K562 (cell line): Measurements from ENCODE around the gene STS. TPM values are rescaled to one million over a fixed set of nuclear protein-coding genes. Genes with fewer than 3 reads are reported as not detected.

Experiments used
- ATAC-seq: fragments of 200-7000 bp; cut with Tn5 transposase; 3 replicates; pipeline ENCODE4 v1.9.1; 2020; ENCODE audit warnings: moderate library complexity
- BruUV-seq: library from RNA; stranded (reverse); fragments of 400-500 nt; replicated peaks from 2 replicates; lab custom pipeline; 2021; lab: Mats Ljungman, UMichigan
- CTCF ChIA-PET: fragments of 300-600 bp; formaldehyde crosslinking; extraction: SDS; loops from one replicate; lab custom pipeline; 2021; ENCODE audit warnings: low intra/inter-chr PET ratio; lab: Yijun Ruan, JAX
- POLR2A ChIA-PET: fragments of 300-600, 350-650 bp; sonication (Branson Sonifier 250); formaldehyde crosslinking; extraction: SDS; loops from one replicate; lab custom pipeline; 2021; ENCODE audit warnings: antibody characterized with exemption, inconsistent platforms; lab: Yijun Ruan, JAX
- DNase-seq, 4 experiments: peaks; one replicate each; pipeline versions ENCODE4 v3.0.0 to v3.0.0-alpha.2; 2011 to 2018; ENCODE audit warnings: low spot score in 3 of 4, mixed read lengths in 3 of 4; ENCODE audit errors: extremely low read depth in 1 of 4
- FAIRE-seq: peaks from 2 replicates; lab custom pipeline; 2011; peaks lifted over from hg19 to GRCh38; lab: Jason Lieb, UNC
- H2AFZ ChIP-seq: 2 replicates; pipeline ENCODE4 v1.6.0; 2011; ENCODE audit warnings: low read depth, low read length, control low read depth, inconsistent platforms
- H3K27ac ChIP-seq: fragments of 200-600 bp; 3 replicates; pipeline ENCODE4 v1.8.0; 2011; ENCODE audit warnings: low read depth, mild to moderate bottlenecking, control low read depth, inconsistent platforms, low read length, moderate library complexity, mixed read lengths; ENCODE audit errors: extremely low read depth
- H3K27me3 ChIP-seq, 2 experiments: fragments of 300-600 bp in 1 of 2; 2 replicates in 1 of 2; 3 replicates in 1 of 2; pipeline versions ENCODE4 v1.6.0 to v1.8.0; 2011; ENCODE audit warnings: inconsistent platforms in 2 of 2, low read length in 2 of 2, mild to moderate bottlenecking in 1 of 2, mixed read lengths in 1 of 2, moderate library complexity in 1 of 2; ENCODE audit not compliant: control insufficient read depth in 2 of 2, insufficient read depth in 2 of 2
- H3K36me3 ChIP-seq: fragments of 300-600 bp; 3 replicates; pipeline ENCODE4 v1.8.0; 2011; ENCODE audit warnings: mild to moderate bottlenecking, low read length, inconsistent platforms; ENCODE audit not compliant: control insufficient read depth, insufficient read depth
- H3K4me1 ChIP-seq, 2 experiments: fragments of 200-600 bp in 1 of 2; replicated peaks in 1 of 2; 2 replicates in 1 of 2; 3 replicates in 1 of 2; pipeline versions ENCODE4 v1.5.1 to v1.8.0; 2011; ENCODE audit warnings: inconsistent platforms in 2 of 2, low read length in 2 of 2, mild to moderate bottlenecking in 1 of 2, mixed read lengths in 1 of 2, moderate library complexity in 1 of 2; ENCODE audit not compliant: control insufficient read depth in 2 of 2, insufficient read depth in 2 of 2
- H3K4me2 ChIP-seq: 2 replicates; pipeline ENCODE4 v1.6.1; 2011; ENCODE audit warnings: low read length, control low read depth, inconsistent platforms, mixed read lengths; ENCODE audit not compliant: insufficient read depth
- H3K4me3 ChIP-seq: fragments of 200-600 bp; sonication (generic), shearing (Covaris generic); 2 replicates; pipeline ENCODE4 v1.5.1; 2016; ENCODE audit warnings: control low read depth, inconsistent platforms
- H3K79me2 ChIP-seq: fragments of 200-600 bp; 3 replicates; pipeline ENCODE4 v1.8.0; 2011; ENCODE audit warnings: low read length, inconsistent platforms; ENCODE audit not compliant: control insufficient read depth, insufficient read depth
- H3K9ac ChIP-seq, 2 experiments: 2 replicates each; pipeline versions ENCODE4 v1.6.0 to v1.6.1; 2011; ENCODE audit warnings: low read depth in 2 of 2, low read length in 2 of 2, control low read depth in 1 of 2, inconsistent platforms in 1 of 2, mild to moderate bottlenecking in 1 of 2, mixed read lengths in 1 of 2; ENCODE audit not compliant: insufficient read depth in 1 of 2
- H3K9me1 ChIP-seq: one replicate; pipeline ENCODE4 v1.6.0; 2011; ENCODE audit warnings: inconsistent platforms, mild to moderate bottlenecking, low read length, moderate library complexity; ENCODE audit not compliant: control insufficient read depth, insufficient read depth
- H3K9me3 ChIP-seq: replicated peaks from 2 replicates; pipeline ENCODE4 v1.5.1; 2011; ENCODE audit warnings: low read depth, low read length, inconsistent platforms; ENCODE audit not compliant: control insufficient read depth, insufficient read depth
- H4K20me1 ChIP-seq: replicated peaks from 2 replicates; pipeline ENCODE4 v1.6.1; 2011; ENCODE audit warnings: low read length, inconsistent platforms, mixed read lengths; ENCODE audit not compliant: control insufficient read depth, insufficient read depth
- IRF2 ChIP-seq: sonication (generic); formaldehyde crosslinking; IDR thresholded peaks from 2 replicates; pipeline ENCODE4 v1.8.1; 2022; ENCODE audit warnings: mild to moderate bottlenecking, missing genetic modification reagents
- KLF13 ChIP-seq: fragments of 450-650 bp; IDR thresholded peaks from 2 replicates; pipeline ENCODE4 v1.6.1; 2016; ENCODE audit warnings: missing genetic modification characterization, low read depth, mild to moderate bottlenecking, missing compliant biosample characterization, moderate library complexity, borderline replicate concordance
- MTA1 ChIP-seq: fragments of 450-650 bp; IDR thresholded peaks from 2 replicates; pipeline ENCODE4 v1.6.1; 2017; ENCODE audit warnings: borderline replicate concordance
- NR1H2 ChIP-seq: sonication (generic); formaldehyde crosslinking; IDR thresholded peaks from 2 replicates; pipeline ENCODE4 v1.4.0; 2020; ENCODE audit warnings: mild to moderate bottlenecking, missing genetic modification reagents
- PBX2 ChIP-seq, 2 experiments: IDR thresholded peaks in 1 of 2; conservative IDR thresholded peaks in 1 of 2; 2 replicates each; pipeline ENCODE4 v1.6.1; 2016; ENCODE audit warnings: low read depth in 2 of 2, mild to moderate bottlenecking in 1 of 2, missing compliant biosample characterization in 1 of 2, missing genetic modification characterization in 1 of 2, moderate library complexity in 1 of 2
- RBM34 ChIP-seq: fragments of 200-400 bp; formaldehyde crosslinking; IDR thresholded peaks from 2 replicates; pipeline ENCODE4 v1.6.1; 2018; ENCODE audit warnings: low read length, borderline replicate concordance; ENCODE audit not compliant: insufficient read depth
- THRA ChIP-seq: fragments of 450-650 bp; IDR thresholded peaks from 2 replicates; pipeline ENCODE4 v1.6.1; 2017; ENCODE audit warnings: mild to moderate bottlenecking, moderate library complexity
- ZHX1 ChIP-seq: fragments of 150-350 bp; conservative IDR thresholded peaks from 2 replicates; pipeline ENCODE4 v1.6.1; 2014; ENCODE audit warnings: low read length
- ZSCAN29 ChIP-seq: fragments of 450-650 bp; IDR thresholded peaks from 2 replicates; pipeline ENCODE4 v1.6.1; 2017
- WGBS: fragments of 100-300 bp; shearing (Covaris generic); methylation state at CpG from one replicate; pipeline ENCODE4 v1.1.6; 2016; ENCODE audit warnings: low coverage, mixed read lengths; ENCODE audit not compliant: insufficient coverage; ENCODE audit errors: missing lambda C conversion rate; 5-methylcytosine and 5-hydroxymethylcytosine counted together
- in situ Hi-C: fragments of 300-500 bp; cut with MboI; formaldehyde crosslinking; loops from 4 replicates; pipeline ENCODE4 v1.15.0; 2018; ENCODE audit warnings: inconsistent platforms, mixed read lengths
- intact Hi-C: fragments of 100-400 bp; cut with micrococcal nuclease; formaldehyde crosslinking; loops from 2 replicates; pipeline ENCODE4 v1.14.2; 2022
- polyA plus RNA-seq, 8 experiments: library from polyadenylated mRNA; depleted of rRNA in 4 of 8; stranded (reverse) in 5 of 8; unstranded in 3 of 8; fragments of >200 nt; fragmentation: Nextera tagmentation in 2 of 8; fragmentation: Illumina TruSeq in 1 of 8; extraction: Ambion mirVana in 2 of 8; extraction: Trizol in 1 of 8; gene quantifications; 2 replicates each; pipeline versions ENCODE4 v1.2.1 to v1.2.3, GENCODE V29; 2011 to 2014; ENCODE audit warnings: inconsistent platforms in 1 of 8, missing spikeins in 1 of 8
- total RNA-seq, 7 experiments: library from RNA; depleted of rRNA in 6 of 7; stranded (reverse); fragments of >200 nt in 6 of 7; fragmentation: Illumina TruSeq in 2 of 7; extraction: Trizol in 2 of 7; gene quantifications; 2 replicates each; pipeline versions ENCODE4 v1.2.1 to v1.2.3, GENCODE V29; 2011 to 2021; ENCODE audit warnings: low replicate concordance in 1 of 7

The STS gene
- total and polyA plus RNA-seq, 9 of the 15 experiments (the other 6 are each of a cell fraction or from before 2014, with no cell fraction given), result 0.14 to 1.3 (median 0.63) TPM

GRCh38 chrX:7112071-7112470 is 35.4 kb upstream of the STS start (continued):
- TF ChIP-seq THRA, result no peak
- TF ChIP-seq NR1H2 (CRISPR knock-in tag), result no peak

- in situ Hi-C loops, result no loop called here
- no peak overlapping the region for H3K4me2 ChIP-seq
- H3K27ac ChIP-seq, result no peak overlapping the region
- FAIRE-seq (no peak), ATAC-seq (no peak), DNase-seq (no peak)
- 0 out of 3 replicates have a peak, but pooled peaks cover 5% of the 10 kb centered on the region for H3K36me3 ChIP-seq
- POLR2A ChIA-PET, result interaction anchor here (0.7 kb wide), 1 partner anchor 1695 kb away, joined by 3 read pairs; no protein-coding TSS in a partner anchor
- 91% methylated on average over 4 of the region's 6 CpGs for WGBS
- H3K79me2 ChIP-seq, result peaks cover 31% of the 10 kb centered on the region
- H4K20me1 ChIP-seq, result 0 out of 2 replicates have a peak, but pooled peaks cover 3% of the 10 kb centered on the region
- no peak overlapping the region for H3K4me3 ChIP-seq
- no peaks in the 10 kb centered on the region for H3K27me3 ChIP-seq
- no TSS peak for BruUV-seq
- H3K9me1 ChIP-seq, result no peaks in the 10 kb centered on the region
- intact Hi-C loops, result no loop called here
- H3K9ac ChIP-seq, result no peak overlapping the region
- CTCF ChIA-PET, result no interaction called here
- H2AFZ ChIP-seq, result no peak overlapping the region
- no peaks in the 10 kb centered on the region; a peak in 3 of 5 replicates for H3K4me1 ChIP-seq
- H3K9me3 ChIP-seq, result no peaks in the 10 kb centered on the region
- no peak for TF ChIP-seq ZHX1
- no peak for TF ChIP-seq RBM34
- no peak for TF ChIP-seq KLF13 (tag)
- TF ChIP-seq ZSCAN29, result no peak
- TF ChIP-seq MTA1, result no peak
- no peak for TF ChIP-seq IRF2 (CRISPR knock-in tag)
- no peak for TF ChIP-seq PBX2 (CRISPR knock-in tag; IDR thresholded peaks at IDR 0.05; ENCODE audit: low read depth)
- TF ChIP-seq PBX2 (tag; conservative IDR thresholded peaks at IDR 0.05; ENCODE audit: low read depth), result no peak
Observed at GRCh38 chrX:7115557-7115956, 32.0 kb upstream of the STS start.
